Keratinocyte (primary cell): ENCODE data around the gene ID4. TPM values are rescaled to one million over a fixed set of nuclear protein-coding genes. Genes with fewer than 3 reads are reported as not detected.

ENCODE experiments used
- DNase-seq: peaks from one replicate; pipeline ENCODE4 v3.0.0-alpha.2; 2011; ENCODE audit warnings: low read depth, missing footprints, low spot score
- FAIRE-seq: peaks from 2 replicates; lab custom pipeline; 2011; peaks lifted over from hg19 to GRCh38; lab: Jason Lieb, UNC
- H2AFZ ChIP-seq: 2 replicates; pipeline ENCODE4 v1.6.0; 2012; ENCODE audit warnings: low read length, control low read depth, inconsistent platforms; ENCODE audit not compliant: control insufficient read depth
- H3K27ac ChIP-seq: 2 replicates; pipeline ENCODE4 v1.5.1; 2011; ENCODE audit warnings: low read length; ENCODE audit not compliant: control insufficient read depth, insufficient read depth
- H3K27me3 ChIP-seq: 3 replicates; pipeline ENCODE4 v1.6.0; 2011; ENCODE audit warnings: low read length; ENCODE audit not compliant: control insufficient read depth, insufficient read depth; ENCODE audit errors: extremely low read depth
- H3K36me3 ChIP-seq, 2 experiments: 2 replicates in 1 of 2; 3 replicates in 1 of 2; pipeline ENCODE4 v1.5.1; 2011; ENCODE audit warnings: low read length in 2 of 2, mild to moderate bottlenecking in 1 of 2; ENCODE audit not compliant: control insufficient read depth in 2 of 2, insufficient read depth in 2 of 2; ENCODE audit errors: extremely low read depth in 1 of 2
- H3K4me1 ChIP-seq: 3 replicates; pipeline ENCODE4 v1.5.1; 2011; ENCODE audit warnings: low read length; ENCODE audit not compliant: control insufficient read depth, insufficient read depth; ENCODE audit errors: extremely low read depth
- H3K4me2 ChIP-seq: 3 replicates; pipeline ENCODE4 v1.6.0; 2011; ENCODE audit warnings: low read depth, low read length; ENCODE audit not compliant: control insufficient read depth, insufficient read depth; ENCODE audit errors: extremely low read depth
- H3K4me3 ChIP-seq, 3 experiments: fragments of 200-600 bp in 1 of 3; sonication (generic) in 1 of 3; 2 replicates in 2 of 3; 3 replicates in 1 of 3; pipeline ENCODE4 v1.5.1; 2011 to 2016; ENCODE audit warnings: low read length in 3 of 3, mild to moderate bottlenecking in 3 of 3, control low read depth in 2 of 3, inconsistent platforms in 1 of 3, low read depth in 1 of 3, mixed read lengths in 1 of 3, mixed run types in 1 of 3, moderate library complexity in 1 of 3; ENCODE audit not compliant: control insufficient read depth in 2 of 3, insufficient read depth in 2 of 3; ENCODE audit errors: extremely low read depth in 1 of 3
- H3K79me2 ChIP-seq: 2 replicates; pipeline ENCODE4 v1.6.0; 2012; ENCODE audit warnings: low read length; ENCODE audit not compliant: control insufficient read depth, insufficient read depth
- H3K9ac ChIP-seq: 3 replicates; pipeline ENCODE4 v1.6.0; 2011; ENCODE audit warnings: low read length; ENCODE audit not compliant: control insufficient read depth, insufficient read depth; ENCODE audit errors: extremely low read depth
- H3K9me1 ChIP-seq: 3 replicates; pipeline ENCODE4 v1.6.0; 2011; ENCODE audit warnings: low read length; ENCODE audit not compliant: control insufficient read depth, insufficient read depth; ENCODE audit errors: extremely low read depth
- H3K9me3 ChIP-seq: 2 replicates; pipeline ENCODE4 v1.5.1; 2012; ENCODE audit warnings: low read depth, low read length; ENCODE audit not compliant: control insufficient read depth
- H4K20me1 ChIP-seq: 3 replicates; pipeline ENCODE4 v1.6.0; 2011; ENCODE audit warnings: low read length; ENCODE audit not compliant: control insufficient read depth, insufficient read depth; ENCODE audit errors: extremely low read depth
- EZH2 ChIP-seq: IDR thresholded peaks from one replicate; pipeline ENCODE4 v1.6.1; 2012; ENCODE audit warnings: inconsistent platforms, mild to moderate bottlenecking, low read length, moderate library complexity
- dilution Hi-C: fragments of 300-500 bp; cut with MboI; formaldehyde crosslinking; loops from one replicate; pipeline ENCODE4 v1.7.0; 2020; ENCODE audit warnings: low sequenced_read_pairs; ENCODE audit not compliant: extremely low pct_ligation_motif_present
- polyA plus RNA-seq, 5 experiments: library from polyadenylated mRNA; depleted of rRNA in 3 of 5; stranded (reverse) in 3 of 5; stranded (forward) in 1 of 5; unstranded in 1 of 5; fragments of >200 nt; gene quantifications; 1 replicate in 1 of 5; 2 replicates in 3 of 5; 3 replicates in 1 of 5; pipeline versions ENCODE4 v1.2.1 to v1.2.3, GENCODE V29; 2011 to 2012; ENCODE audit warnings: missing spikeins in 2 of 5, low read depth in 1 of 5, low replicate concordance in 1 of 5
- TF ChIP-seq, protein P1 (sequence below), 3 experiments: IDR thresholded peaks in 1 of 3; conservative IDR thresholded peaks in 1 of 3; optimal IDR thresholded peaks in 1 of 3; 2 replicates in 2 of 3; 3 replicates in 1 of 3; pipeline versions ENCODE3 to v1.5.1; 2011; ENCODE audit warnings: low read length in 3 of 3, mild to moderate bottlenecking in 3 of 3, moderate library complexity in 2 of 3, control low read depth in 1 of 3, inconsistent platforms in 1 of 3; ENCODE audit not compliant: insufficient read depth in 2 of 3; ENCODE audit errors: extremely low read depth in 1 of 3

The ID4 gene
- polyA plus RNA-seq, 1 donor (not counting 4 experiments of a cell fraction or from before 2014, with no cell fraction given): 0.41 TPM

DNA sequence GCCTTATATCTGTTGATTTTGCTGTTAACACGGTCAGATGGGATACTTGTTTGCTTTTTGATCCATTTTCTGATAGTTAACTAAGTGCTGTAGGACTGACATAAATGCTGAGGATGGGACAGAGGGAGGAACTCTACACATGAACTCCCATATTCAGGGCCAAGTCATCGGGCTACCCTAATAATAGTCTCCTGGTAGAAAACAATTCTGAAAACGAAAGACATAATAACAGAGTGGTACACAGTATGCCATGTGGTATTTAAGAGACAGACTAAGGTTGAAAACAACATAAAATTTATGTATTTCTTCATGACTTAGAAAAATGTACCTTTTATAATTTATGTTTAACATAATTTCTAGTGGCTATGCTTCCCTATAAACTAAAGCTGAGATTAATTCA, 12.0 kb downstream of the ID4 start:
- H3K27me3 ChIP-seq: peaks cover 4% of the 10 kb centered on the region
- no peaks in the 10 kb centered on the region for H3K9me3 ChIP-seq
- FAIRE-seq (no peak), DNase-seq (no peak)
- H3K4me1 ChIP-seq: no peaks in the 10 kb centered on the region
- TF ChIP-seq, protein P1, sequence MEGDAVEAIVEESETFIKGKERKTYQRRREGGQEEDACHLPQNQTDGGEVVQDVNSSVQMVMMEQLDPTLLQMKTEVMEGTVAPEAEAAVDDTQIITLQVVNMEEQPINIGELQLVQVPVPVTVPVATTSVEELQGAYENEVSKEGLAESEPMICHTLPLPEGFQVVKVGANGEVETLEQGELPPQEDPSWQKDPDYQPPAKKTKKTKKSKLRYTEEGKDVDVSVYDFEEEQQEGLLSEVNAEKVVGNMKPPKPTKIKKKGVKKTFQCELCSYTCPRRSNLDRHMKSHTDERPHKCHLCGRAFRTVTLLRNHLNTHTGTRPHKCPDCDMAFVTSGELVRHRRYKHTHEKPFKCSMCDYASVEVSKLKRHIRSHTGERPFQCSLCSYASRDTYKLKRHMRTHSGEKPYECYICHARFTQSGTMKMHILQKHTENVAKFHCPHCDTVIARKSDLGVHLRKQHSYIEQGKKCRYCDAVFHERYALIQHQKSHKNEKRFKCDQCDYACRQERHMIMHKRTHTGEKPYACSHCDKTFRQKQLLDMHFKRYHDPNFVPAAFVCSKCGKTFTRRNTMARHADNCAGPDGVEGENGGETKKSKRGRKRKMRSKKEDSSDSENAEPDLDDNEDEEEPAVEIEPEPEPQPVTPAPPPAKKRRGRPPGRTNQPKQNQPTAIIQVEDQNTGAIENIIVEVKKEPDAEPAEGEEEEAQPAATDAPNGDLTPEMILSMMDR (optimal IDR thresholded peaks at IDR 0.05 in 1 of 3, IDR thresholded peaks at IDR 0.05 in 1 of 3, conservative IDR thresholded peaks at IDR 0.05 in 1 of 3; ENCODE audit: extremely low read depth in 1 of 3, insufficient read depth in 2 of 3, low read length in 3 of 3): no peak
- no peak for TF ChIP-seq EZH2
- no peaks in the 10 kb centered on the region for H4K20me1 ChIP-seq
- dilution Hi-C loops: no loop called here
- H3K36me3 ChIP-seq: no peaks in the 10 kb centered on the region
- H3K9ac ChIP-seq: no peak overlapping the region
- H3K9me1 ChIP-seq: no peaks in the 10 kb centered on the region
- no peak overlapping the region for H3K27ac ChIP-seq
- H3K79me2 ChIP-seq: no peaks in the 10 kb centered on the region
- H3K4me3 ChIP-seq: no peak overlapping the region
- no peak overlapping the region for H2AFZ ChIP-seq
- no peak overlapping the region for H3K4me2 ChIP-seq

DNA sequence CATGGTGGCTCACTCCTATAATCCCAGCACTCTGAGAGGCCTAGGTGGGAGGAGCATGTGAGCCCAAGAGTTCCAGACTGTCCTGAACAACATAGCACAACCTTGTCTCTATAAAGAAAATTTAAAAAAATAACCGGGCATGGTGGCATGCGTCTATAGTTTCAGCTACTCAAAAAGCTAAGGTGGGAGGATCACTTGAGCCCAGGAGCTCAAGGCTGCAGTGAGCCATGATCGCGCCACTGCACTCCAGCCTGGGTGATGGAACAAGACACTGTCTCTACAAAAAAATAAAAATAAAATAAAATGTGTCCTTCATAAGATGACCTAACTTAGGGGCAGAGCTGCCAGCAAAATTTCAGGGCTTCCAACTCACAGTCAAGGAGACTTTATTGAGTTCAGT, 12.6 kb downstream of the ID4 start:
- Histone ChIP-seq H3K36me3 (no peaks in the 10 kb centered on the region), H3K27ac (no peak overlapping the region), H2AFZ (no peak overlapping the region), H3K4me3 (no peak overlapping the region), H3K79me2 (no peaks in the 10 kb centered on the region), H3K9ac (no peak overlapping the region), H3K4me2 (no peak overlapping the region), H4K20me1 (no peaks in the 10 kb centered on the region), H3K27me3 (peaks cover under 1% of the 10 kb centered on the region), H3K9me1 (no peaks in the 10 kb centered on the region), H3K9me3 (no peaks in the 10 kb centered on the region), H3K4me1 (no peaks in the 10 kb centered on the region)
- FAIRE-seq: no peak
- TF ChIP-seq, protein P1 (optimal IDR thresholded peaks at IDR 0.05 in 1 of 3, IDR thresholded peaks at IDR 0.05 in 1 of 3, conservative IDR thresholded peaks at IDR 0.05 in 1 of 3; ENCODE audit: extremely low read depth in 1 of 3, insufficient read depth in 2 of 3, low read length in 3 of 3): no peak
- TF ChIP-seq EZH2: no peak
- no peak for DNase-seq
- dilution Hi-C loops: no loop called here
